ENCODE measurements around the gene NID1.

GRCh38 chr1:236016782-236017400 is 48.0 kb downstream of the NID1 start:
- TF ChIP-seq, protein P1, sequence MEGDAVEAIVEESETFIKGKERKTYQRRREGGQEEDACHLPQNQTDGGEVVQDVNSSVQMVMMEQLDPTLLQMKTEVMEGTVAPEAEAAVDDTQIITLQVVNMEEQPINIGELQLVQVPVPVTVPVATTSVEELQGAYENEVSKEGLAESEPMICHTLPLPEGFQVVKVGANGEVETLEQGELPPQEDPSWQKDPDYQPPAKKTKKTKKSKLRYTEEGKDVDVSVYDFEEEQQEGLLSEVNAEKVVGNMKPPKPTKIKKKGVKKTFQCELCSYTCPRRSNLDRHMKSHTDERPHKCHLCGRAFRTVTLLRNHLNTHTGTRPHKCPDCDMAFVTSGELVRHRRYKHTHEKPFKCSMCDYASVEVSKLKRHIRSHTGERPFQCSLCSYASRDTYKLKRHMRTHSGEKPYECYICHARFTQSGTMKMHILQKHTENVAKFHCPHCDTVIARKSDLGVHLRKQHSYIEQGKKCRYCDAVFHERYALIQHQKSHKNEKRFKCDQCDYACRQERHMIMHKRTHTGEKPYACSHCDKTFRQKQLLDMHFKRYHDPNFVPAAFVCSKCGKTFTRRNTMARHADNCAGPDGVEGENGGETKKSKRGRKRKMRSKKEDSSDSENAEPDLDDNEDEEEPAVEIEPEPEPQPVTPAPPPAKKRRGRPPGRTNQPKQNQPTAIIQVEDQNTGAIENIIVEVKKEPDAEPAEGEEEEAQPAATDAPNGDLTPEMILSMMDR (IDR thresholded peaks at IDR 0.05), result no peak
- TF ChIP-seq POLR2A (IDR thresholded peaks at IDR 0.05), result no peak
